Keratinocyte (primary cell): ENCODE measurements around the gene PLD4.

Source experiments
- CTCF ChIP-seq, 3 experiments: IDR thresholded peaks in 1 of 3; conservative IDR thresholded peaks in 1 of 3; optimal IDR thresholded peaks in 1 of 3; 2 replicates in 2 of 3; 3 replicates in 1 of 3; pipeline versions ENCODE3 to v1.5.1; 2011; ENCODE audit warnings: low read length in 3 of 3, mild to moderate bottlenecking in 3 of 3, moderate library complexity in 2 of 3, control low read depth in 1 of 3, inconsistent platforms in 1 of 3; ENCODE audit not compliant: insufficient read depth in 2 of 3; ENCODE audit errors: extremely low read depth in 1 of 3
- EZH2 ChIP-seq: IDR thresholded peaks from one replicate; pipeline ENCODE4 v1.6.1; 2012; ENCODE audit warnings: inconsistent platforms, mild to moderate bottlenecking, low read length, moderate library complexity

DNA sequence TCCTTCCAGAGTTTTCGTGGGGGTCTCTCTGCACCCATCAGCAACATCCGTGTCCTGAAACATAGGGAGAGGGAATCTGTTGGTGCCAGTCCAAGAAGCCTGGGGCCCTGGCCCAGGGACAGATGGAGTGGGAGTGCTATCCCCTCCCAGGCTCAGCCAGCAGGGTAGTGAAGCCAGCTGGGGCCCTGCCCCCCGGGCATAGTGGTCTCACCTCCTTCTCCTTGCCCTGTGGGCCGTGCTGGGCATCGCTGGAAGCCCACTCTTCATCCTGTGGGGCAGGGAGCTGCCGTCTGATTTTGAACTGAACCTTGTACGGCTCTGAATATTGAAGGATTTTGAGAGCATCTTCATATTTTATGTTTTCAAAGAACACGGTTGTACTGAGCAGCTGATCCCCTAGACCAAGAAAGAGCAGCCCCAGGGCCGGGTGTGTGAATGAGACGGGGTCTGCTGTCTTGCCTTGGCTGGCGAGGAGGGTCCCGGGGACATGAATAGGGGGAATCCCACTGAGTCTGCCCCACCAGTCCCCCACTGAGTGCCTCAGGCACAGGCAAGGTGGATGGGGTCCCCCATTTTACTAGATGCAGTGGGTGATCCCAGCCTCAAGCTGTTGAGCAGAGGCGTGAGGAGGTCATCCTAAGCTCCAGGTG is 30.2 kb downstream of the PLD4 start:
- TF ChIP-seq CTCF (optimal IDR thresholded peaks at IDR 0.05 in 1 of 3, IDR thresholded peaks at IDR 0.05 in 1 of 3, conservative IDR thresholded peaks at IDR 0.05 in 1 of 3; ENCODE audit: extremely low read depth in 1 of 3, insufficient read depth in 2 of 3, low read length in 3 of 3): no peak
- TF ChIP-seq EZH2: no peak
